ENCODE data around the gene ADA. TPM values are rescaled to one million over a fixed set of nuclear protein-coding genes. Genes with fewer than 3 reads are reported as not detected.
A peak's percentile ranks its signal among the peaks of the same experiment; 100 is the strongest.

Gene ADA
- total RNA-seq, 1 donor from 2014 or later = 12.6 TPM

DNA sequence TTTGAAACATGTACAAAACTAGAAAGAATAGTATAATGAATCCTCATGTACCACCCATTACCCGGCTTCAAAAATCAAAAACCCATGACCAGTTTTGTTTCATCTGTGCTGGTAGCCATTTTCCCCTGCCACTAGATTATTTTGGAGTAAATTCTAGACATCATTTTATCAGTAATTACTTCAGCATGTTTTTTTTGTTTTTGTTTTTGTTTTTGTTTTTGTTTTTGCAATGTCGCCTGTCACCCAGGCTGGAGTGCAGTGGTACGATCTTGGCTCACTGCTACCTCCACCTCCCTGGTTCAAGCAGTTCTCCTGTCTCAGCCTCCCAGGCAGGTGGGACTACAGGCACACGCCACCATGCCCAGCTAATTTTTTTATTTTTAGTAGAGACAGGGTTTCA, 77.1 kb downstream of the ADA start:
- TF ChIP-seq, protein P1, sequence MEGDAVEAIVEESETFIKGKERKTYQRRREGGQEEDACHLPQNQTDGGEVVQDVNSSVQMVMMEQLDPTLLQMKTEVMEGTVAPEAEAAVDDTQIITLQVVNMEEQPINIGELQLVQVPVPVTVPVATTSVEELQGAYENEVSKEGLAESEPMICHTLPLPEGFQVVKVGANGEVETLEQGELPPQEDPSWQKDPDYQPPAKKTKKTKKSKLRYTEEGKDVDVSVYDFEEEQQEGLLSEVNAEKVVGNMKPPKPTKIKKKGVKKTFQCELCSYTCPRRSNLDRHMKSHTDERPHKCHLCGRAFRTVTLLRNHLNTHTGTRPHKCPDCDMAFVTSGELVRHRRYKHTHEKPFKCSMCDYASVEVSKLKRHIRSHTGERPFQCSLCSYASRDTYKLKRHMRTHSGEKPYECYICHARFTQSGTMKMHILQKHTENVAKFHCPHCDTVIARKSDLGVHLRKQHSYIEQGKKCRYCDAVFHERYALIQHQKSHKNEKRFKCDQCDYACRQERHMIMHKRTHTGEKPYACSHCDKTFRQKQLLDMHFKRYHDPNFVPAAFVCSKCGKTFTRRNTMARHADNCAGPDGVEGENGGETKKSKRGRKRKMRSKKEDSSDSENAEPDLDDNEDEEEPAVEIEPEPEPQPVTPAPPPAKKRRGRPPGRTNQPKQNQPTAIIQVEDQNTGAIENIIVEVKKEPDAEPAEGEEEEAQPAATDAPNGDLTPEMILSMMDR (IDR thresholded peaks at IDR 0.05; ENCODE audit: insufficient read depth, low read length, severe bottlenecking) = no peak
- H3K27me3 ChIP-seq (ENCODE audit: control insufficient read depth, insufficient read depth, low read length) = no peaks in the 10 kb centered on the region
- no peak overlapping the region for H3K4me3 ChIP-seq (ENCODE audit: low read depth, low read length)
- H3K36me3 ChIP-seq (ENCODE audit: control insufficient read depth, insufficient read depth, low read length) = no peaks in the 10 kb centered on the region
- no peak for DNase-seq (ENCODE audit: low read depth)
- no peak for FAIRE-seq

DNA sequence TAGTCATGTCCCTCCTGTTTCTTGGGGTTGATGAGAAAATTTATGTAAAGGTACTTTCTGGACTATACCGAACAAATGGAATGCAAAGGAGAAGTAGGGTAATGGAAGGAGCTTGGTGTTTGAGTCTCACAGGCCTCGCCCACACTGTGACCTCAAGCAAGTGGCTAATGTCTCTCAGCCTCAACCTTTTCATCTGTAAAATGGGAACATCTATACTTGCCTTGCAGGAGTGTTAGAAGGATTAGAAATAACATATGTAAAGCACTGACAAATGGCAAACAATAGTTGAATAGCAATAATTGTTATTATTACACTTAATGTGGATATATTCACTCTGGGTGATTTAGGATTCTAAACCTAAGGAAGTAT, 78.0 kb downstream of the ADA start:
- no peaks in the 10 kb centered on the region for H3K36me3 ChIP-seq (ENCODE audit: control insufficient read depth, insufficient read depth, low read length)
- TF ChIP-seq, protein P1 (IDR thresholded peaks at IDR 0.05; ENCODE audit: insufficient read depth, low read length, severe bottlenecking) = no peak
- no peak overlapping the region for H3K4me3 ChIP-seq (ENCODE audit: low read depth, low read length)
- FAIRE-seq = no peak
- no peak for DNase-seq (ENCODE audit: low read depth)
- no peaks in the 10 kb centered on the region for H3K27me3 ChIP-seq (ENCODE audit: control insufficient read depth, insufficient read depth, low read length)

DNA sequence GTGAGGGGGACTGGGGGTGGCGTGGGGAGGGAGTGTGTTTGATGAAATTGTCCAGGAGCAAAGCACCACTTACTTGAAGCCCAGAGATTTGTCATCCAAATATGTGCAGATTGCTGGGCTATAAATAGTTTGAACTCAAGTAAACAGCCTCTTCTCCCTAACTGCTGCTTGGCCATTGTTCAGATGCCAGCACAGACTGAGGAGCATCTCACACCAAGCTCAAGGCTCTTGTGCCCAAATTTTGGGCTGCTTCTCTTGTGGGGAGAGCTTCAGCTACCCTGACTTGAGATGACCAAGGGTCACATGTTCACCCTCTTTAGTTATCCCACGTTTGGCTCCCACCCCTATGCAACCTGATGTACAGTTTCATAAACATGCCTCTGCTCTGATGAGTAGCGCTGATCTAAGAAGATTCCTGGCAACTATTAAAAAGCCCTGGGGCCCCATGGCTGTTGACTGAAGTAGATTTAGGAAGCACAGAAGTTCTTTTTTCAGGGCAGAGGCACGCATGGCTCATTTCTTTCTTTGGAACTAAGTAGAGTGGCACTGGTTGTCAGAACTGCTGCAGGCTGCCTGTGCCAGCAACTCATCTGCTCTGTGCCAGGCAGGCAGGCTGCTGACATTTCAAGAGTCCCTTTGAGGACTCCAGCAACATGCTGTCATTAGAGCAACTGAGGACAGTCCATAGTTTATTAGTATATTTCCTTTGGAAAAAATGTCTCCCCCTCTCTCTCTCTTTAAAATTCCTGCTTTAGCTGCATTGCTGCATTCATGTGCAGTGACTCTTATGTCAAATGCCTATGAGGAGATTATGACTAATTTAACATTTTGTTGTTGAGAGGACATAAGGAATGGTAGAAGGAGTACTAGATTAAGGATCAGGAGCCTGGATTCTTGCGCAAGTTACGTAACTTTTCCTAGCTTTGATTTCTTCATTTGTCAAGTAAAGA, 78.7 kb downstream of the ADA start:
- no peaks in the 10 kb centered on the region for H3K27me3 ChIP-seq (ENCODE audit: control insufficient read depth, insufficient read depth, low read length)
- FAIRE-seq (no peak), DNase-seq (ENCODE audit: low read depth) (peak; percentile 94)
- H3K4me3 ChIP-seq (ENCODE audit: low read depth, low read length) = no peak overlapping the region
- H3K36me3 ChIP-seq (ENCODE audit: control insufficient read depth, insufficient read depth, low read length) = no peaks in the 10 kb centered on the region
- TF ChIP-seq, protein P1 (IDR thresholded peaks at IDR 0.05; ENCODE audit: insufficient read depth, low read length, severe bottlenecking) = no peak

DNA sequence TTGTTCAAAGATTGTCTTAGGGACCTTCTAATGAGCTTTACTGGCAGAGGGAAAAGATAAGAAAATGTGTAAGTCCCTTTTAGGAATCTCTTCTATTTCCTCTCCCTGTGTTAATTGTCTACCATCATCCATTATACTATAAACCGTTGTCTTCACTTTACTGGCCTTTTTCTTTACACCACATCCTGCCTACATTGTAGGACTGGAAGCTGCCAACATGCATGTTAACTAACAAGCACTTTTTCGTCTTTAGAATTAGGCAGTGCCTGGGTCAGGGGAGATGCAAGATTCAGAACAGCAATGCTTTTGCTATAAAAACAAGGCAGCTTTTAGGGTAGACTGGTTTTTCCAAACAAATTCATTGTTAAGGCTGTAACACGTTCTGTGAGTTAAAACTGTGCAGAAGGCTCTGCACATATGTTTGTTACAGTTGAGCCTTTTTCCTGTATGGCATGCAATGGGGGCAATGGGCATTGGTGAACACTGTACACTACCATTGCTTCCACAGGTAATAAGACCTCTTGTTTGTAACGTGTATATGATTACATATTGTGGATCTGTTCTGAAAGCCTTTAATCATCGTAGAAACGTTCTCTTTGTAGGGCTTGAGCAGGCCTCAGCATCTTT, 80.0 kb downstream of the ADA start:
- H3K4me3 ChIP-seq (ENCODE audit: low read depth, low read length) = no peak overlapping the region
- no peaks in the 10 kb centered on the region for H3K27me3 ChIP-seq (ENCODE audit: control insufficient read depth, insufficient read depth, low read length)
- FAIRE-seq (no peak), DNase-seq (ENCODE audit: low read depth) (no peak)
- TF ChIP-seq, protein P1 (IDR thresholded peaks at IDR 0.05; ENCODE audit: insufficient read depth, low read length, severe bottlenecking) = no peak
- H3K36me3 ChIP-seq (ENCODE audit: control insufficient read depth, insufficient read depth, low read length) = no peaks in the 10 kb centered on the region

DNA sequence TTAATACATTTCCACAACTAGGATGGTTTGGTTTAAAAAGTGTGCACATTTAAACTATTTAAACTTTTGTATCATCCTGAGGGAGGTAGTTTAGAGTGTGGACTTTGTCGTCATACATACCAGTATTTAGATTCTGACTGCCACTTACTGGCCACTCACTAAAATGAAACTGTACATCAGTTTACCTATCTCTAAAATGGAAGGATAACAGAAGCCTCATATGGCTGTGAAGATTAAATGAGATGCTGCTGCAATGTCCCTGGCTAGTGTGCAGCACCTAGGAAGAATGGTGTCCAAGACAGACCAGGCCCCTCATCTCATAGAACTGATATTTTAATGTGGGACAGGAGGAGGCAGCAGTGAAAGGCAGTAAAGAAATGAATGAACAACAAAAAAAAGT, 81.1 kb downstream of the ADA start:
- Histone ChIP-seq H3K4me3 (ENCODE audit: low read depth, low read length) (no peak overlapping the region), H3K27me3 (ENCODE audit: control insufficient read depth, insufficient read depth, low read length) (no peaks in the 10 kb centered on the region), H3K36me3 (ENCODE audit: control insufficient read depth, insufficient read depth, low read length) (no peaks in the 10 kb centered on the region)
- TF ChIP-seq, protein P1 (IDR thresholded peaks at IDR 0.05; ENCODE audit: insufficient read depth, low read length, severe bottlenecking) = no peak
- FAIRE-seq (no peak), DNase-seq (ENCODE audit: low read depth) (no peak)

Other genes with a start within 250 kb of the ADA start
- gene TTPAL, start 175.8 kb downstream of the ADA start, total RNA-seq = 9.0 and 12.5 TPM in 2 replicates
- gene SERINC3, start 129.6 kb downstream of the ADA start, total RNA-seq = 82.4 and 107 TPM in 2 replicates
- 8.4 and 15.0 TPM in 2 replicates for gene PKIG, start 69.1 kb downstream of the ADA start, total RNA-seq
- gene CCN5, start 63.7 kb upstream of the ADA start, total RNA-seq = 0.38 TPM in 1 of 2 replicates, not detected in the other
- under 0.01 and 0.26 TPM in 2 replicates for gene KCNK15, start 94.2 kb upstream of the ADA start, total RNA-seq
- not detected in 2 replicates for gene RIMS4, start 158.8 kb upstream of the ADA start, total RNA-seq
- 43.2 and 70.8 TPM in 2 replicates for gene YWHAB, start 234.0 kb upstream of the ADA start, total RNA-seq

Measured in bronchial epithelial cell (primary cell).